Astrocyte of the cerebellum (primary cell): ENCODE data around the gene TMEM252.
A peak's percentile ranks its signal among the peaks of the same experiment; 100 is the strongest.

Experiments
- DNase-seq: peaks from one replicate; pipeline ENCODE4 v3.0.0-alpha.2; 2011; ENCODE audit warnings: low read depth
- H3K4me3 ChIP-seq: 2 replicates; pipeline ENCODE4 v1.5.1; 2011; ENCODE audit warnings: mild to moderate bottlenecking, low read depth, low read length, moderate library complexity
- in situ Hi-C: cut with HindIII; loops from 2 replicates; pipeline ENCODE4 v1.10.0; 2017; ENCODE audit warnings: low sequenced_read_pairs
- TF ChIP-seq, protein P1 (sequence below): IDR thresholded peaks from 2 replicates; pipeline ENCODE4 v1.5.1; 2012; ENCODE audit warnings: low read length, low read depth, moderate library complexity, mild to moderate bottlenecking; ENCODE audit errors: missing control alignments

The TMEM252 gene

DNA sequence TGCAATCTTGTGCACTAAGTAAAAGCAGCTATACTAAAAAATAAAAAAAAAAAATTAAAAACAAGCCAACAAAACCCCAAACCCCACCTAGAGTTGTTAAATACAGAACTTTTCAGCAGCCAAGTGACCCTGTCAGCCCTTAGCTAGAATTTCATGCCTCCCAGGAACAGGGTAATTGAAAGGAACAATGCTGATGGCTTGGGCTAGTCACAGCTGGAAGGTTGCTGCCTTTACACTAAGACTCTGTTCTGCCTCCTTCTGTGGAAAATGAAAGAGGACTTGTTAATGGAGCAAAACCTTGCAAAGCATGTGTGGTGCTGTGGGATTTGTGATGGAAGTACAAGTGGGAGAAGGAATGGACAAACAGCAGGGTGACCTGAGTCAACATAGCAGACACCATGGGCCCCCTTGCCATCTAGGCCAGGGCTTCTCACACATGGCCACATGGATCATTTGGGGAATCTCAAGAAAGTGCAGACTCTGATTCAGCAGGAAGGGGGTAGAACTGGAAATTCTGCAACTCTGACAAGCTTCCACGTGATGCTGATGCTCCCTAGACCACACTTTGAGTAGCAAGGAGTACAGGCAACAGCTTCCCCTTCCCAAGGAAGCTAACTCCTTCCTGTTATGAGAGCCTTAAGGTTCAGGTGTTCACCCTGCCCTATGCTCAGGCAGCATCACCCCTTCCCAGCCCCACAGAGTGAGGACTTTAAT lies 14.9 kb upstream of the TMEM252 start:
- no peak for DNase-seq
- TF ChIP-seq, protein P1, sequence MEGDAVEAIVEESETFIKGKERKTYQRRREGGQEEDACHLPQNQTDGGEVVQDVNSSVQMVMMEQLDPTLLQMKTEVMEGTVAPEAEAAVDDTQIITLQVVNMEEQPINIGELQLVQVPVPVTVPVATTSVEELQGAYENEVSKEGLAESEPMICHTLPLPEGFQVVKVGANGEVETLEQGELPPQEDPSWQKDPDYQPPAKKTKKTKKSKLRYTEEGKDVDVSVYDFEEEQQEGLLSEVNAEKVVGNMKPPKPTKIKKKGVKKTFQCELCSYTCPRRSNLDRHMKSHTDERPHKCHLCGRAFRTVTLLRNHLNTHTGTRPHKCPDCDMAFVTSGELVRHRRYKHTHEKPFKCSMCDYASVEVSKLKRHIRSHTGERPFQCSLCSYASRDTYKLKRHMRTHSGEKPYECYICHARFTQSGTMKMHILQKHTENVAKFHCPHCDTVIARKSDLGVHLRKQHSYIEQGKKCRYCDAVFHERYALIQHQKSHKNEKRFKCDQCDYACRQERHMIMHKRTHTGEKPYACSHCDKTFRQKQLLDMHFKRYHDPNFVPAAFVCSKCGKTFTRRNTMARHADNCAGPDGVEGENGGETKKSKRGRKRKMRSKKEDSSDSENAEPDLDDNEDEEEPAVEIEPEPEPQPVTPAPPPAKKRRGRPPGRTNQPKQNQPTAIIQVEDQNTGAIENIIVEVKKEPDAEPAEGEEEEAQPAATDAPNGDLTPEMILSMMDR, result no peak
- H3K4me3 ChIP-seq, result no peak overlapping the region
- in situ Hi-C loops, result no loop called here

DNA sequence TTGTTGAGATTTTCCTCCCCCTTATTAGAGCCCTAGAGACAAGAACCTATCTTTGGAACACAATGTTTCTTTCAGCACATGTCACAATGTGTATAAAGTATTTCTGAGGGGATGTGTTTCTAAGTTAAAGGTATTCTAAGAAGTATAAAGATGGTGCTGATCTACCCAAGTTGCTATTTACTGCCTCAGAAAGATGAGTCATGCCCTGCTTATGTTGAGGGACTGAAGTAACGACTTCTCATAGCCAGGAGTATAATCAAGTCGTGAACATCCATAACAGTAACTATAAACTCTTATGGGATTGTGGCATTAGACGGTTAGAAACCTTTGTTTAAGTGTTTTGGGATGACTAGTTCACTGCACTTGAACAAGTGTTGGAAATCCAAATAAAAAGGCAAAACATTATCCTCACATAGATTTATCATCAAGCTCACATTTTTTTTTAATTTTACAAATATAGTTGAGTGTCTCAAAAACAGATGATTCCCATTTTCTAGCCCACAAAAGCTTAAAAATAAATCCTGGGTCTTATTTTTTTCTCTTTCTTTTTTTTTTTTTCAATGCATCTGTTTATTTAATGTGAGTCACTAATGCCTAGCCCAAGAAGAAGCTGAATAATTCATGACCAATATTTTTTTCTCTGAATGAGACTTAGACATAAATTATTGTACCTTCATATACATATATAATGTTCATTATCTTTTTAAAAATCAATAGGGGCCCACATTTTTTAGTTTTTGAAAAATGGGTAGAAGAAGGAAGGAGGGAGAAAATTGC lies 12.2 kb upstream of the TMEM252 start:
- in situ Hi-C loops, result no loop called here
- TF ChIP-seq, protein P1, result no peak
- DNase-seq, result peak; percentile 1
- H3K4me3 ChIP-seq, result no peak overlapping the region

DNA sequence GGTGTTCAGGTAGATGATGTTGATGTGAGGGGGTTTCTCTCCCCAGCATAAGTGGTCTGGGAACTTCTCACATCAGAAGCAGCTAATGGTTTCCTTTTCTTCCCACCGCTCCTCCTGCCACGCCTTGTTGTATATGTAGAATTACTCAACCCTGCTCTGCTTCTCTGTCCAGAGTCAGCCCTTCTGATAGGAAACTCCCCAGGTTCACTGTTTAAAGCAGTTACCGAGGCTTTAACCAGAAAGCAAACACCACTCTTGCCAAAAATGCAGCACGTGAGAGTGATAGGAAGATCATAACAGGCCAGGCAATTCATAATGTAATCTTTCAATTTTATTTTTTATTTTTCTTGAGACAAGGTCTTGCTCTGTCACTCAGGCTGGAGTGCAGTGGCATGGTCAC lies 10.5 kb upstream of the TMEM252 start:
- no peak overlapping the region for H3K4me3 ChIP-seq
- in situ Hi-C loops, result no loop called here
- TF ChIP-seq, protein P1, result no peak
- DNase-seq, result no peak

DNA sequence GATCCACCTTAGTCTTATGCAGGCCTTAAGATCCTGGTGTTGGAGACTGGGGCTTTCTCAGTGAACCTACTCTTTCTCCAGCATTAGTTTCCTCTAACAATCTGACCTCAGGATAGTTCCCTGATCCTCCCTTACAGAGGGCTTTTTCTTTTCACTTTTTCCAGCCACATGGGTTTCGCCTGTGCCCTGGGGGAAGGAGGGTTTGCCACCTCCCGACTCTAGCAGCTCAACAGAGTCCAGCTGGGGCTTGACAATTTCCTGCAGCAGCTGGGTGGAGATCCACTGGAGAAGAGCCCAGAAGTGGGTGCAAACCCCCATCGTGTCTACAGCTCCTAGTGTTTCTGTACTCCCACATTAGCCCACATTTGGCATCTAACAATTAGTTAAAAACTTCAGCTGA lies 7.6 kb upstream of the TMEM252 start:
- no peak overlapping the region for H3K4me3 ChIP-seq
- no peak for DNase-seq
- in situ Hi-C loops, result loop anchor here (25.0 kb wide), 1 partner anchor 339 kb away; no protein-coding TSS in a partner anchor
- TF ChIP-seq, protein P1, result no peak

DNA sequence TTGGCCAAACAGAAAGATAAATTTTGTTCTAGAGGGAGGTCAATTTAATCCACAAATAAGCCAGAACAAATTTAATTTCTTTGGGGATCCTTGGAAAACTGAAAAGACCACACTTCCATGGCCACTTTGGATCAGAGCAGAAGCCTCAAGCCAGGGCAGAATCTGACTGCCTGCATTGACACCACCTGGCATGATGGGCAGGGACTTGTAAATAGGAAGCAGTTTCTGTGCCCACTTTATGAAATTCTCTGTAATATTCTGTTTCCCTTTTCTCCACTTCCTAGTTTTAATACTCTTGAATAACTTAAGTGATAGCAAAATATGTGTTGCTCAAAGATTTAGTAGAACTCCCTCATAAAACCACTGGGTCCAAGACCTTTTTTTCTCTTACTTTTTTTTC lies 6.7 kb upstream of the TMEM252 start:
- no peak for DNase-seq
- no peak overlapping the region for H3K4me3 ChIP-seq
- in situ Hi-C loops, result loop anchor here (25.0 kb wide), 1 partner anchor 340 kb away; no protein-coding TSS in a partner anchor
- TF ChIP-seq, protein P1, result no peak

DNA sequence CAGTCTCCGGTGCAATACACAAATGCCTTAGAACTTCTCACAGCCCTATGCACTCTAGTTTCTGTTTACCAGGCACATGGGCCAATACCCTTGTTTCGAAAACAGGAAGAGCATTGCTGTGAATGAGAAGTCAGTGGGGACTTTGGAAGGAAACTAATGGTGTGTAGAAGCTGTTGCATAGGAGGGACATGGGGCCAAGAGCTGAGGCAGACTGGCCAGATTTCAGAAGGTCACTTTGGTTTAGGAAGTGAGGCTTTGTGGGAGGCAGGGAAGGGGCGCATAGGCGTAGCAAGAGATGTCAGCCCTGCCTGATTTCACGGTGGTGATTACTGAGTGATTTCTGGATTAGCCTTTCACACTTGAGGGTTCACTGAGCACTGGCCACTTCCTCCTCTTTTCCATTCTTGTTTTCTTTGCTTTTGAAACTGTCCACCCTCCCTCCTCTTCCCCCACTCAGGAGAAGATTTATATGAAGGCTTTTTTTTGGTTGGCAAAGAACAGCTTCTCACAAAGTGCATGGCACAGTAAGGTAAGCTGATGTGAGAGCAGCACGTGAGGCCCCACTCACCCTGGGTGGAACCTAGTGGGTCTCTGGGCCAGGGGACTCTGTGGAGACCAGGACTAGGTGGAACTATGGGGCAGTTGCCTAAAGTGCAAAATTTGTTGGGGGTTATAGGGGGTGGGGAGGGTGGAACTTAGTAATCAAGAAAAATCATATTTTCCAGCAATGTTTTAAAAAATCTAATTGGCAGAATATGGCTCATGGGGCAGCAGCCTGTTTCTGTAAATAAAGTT lies 6.1 kb upstream of the TMEM252 start:
- TF ChIP-seq, protein P1, result no peak
- no peak overlapping the region for H3K4me3 ChIP-seq
- in situ Hi-C loops, result loop anchor here (25.0 kb wide), 1 partner anchor 341 kb away; no protein-coding TSS in a partner anchor
- DNase-seq, result no peak
